ENCODE measurements around the gene PP2D1. TPM values are rescaled to one million over a fixed set of nuclear protein-coding genes. Genes with fewer than 3 reads are reported as not detected.

Gene PP2D1, protein sequence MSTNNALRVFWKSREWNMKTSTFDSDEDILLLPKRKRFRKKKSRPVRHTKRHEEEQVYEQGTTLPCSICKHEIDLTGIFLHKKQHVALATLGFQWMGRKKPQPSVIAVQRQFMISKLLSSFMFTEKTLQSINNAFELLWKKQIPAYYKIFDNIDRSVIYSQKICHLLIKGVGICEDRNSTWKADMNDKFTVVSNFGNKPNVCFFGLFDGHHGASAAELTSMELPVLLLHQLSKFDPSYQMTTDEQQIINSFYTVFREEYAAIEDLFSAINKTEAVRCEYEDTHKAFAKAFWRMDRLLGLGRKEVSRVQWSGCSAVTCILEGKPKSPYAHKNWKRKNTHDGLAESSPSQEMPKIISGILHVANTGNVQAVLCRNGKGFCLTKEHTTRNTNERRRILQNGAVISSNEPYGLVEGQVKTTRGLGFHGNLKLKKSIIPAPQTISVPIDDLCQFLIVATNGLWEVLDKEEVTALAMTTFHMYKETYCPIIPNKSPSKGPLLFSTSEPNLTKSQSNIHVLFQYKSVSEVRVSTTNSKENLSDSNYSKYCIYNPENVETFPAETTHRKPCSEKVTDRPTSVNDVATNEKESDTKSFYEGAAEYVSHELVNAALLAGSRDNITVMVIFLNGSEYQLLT
- total RNA-seq (2021; fragmentation: NEBNext Ultra II Directional; extraction: Animal tissue kit (Norgen Biotek cat#: 25700)), result not detected
- long read RNA-seq, partial matches to known transcripts, result 0 of 1 reads
- long read RNA-seq, other reads (novel, unspliced or antisense), result 1 of 1 reads

DNA sequence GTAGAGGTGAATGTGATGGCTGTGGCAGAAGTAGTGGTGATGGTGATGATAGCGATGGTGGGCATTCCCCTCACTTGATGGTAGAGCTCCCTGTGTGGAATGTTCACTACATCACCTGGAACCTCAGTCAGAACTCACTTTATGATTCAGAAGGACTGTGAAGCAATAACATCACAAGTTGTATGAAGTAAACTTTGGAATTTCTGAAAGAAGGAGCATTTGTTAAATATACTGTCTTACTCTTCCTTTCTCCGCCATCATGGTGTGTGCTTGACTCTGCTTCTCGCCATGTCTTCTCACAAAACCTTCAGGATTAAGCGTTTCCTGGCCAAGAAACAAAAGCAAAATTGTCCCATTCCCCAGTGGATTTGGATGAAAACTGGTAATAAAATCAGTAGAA, at the start of gene PP2D1:
TSS of gene PP2D1 (minus strand) at position 101 of the 400 bp plus-strand sequence. CDS start 192 bp downstream, outside the sequence.
- no peaks in the 10 kb centered on the region for H3K4me1 Mint-ChIP-seq (ENCODE audit: low read depth)
- TF ChIP-seq, protein P1, sequence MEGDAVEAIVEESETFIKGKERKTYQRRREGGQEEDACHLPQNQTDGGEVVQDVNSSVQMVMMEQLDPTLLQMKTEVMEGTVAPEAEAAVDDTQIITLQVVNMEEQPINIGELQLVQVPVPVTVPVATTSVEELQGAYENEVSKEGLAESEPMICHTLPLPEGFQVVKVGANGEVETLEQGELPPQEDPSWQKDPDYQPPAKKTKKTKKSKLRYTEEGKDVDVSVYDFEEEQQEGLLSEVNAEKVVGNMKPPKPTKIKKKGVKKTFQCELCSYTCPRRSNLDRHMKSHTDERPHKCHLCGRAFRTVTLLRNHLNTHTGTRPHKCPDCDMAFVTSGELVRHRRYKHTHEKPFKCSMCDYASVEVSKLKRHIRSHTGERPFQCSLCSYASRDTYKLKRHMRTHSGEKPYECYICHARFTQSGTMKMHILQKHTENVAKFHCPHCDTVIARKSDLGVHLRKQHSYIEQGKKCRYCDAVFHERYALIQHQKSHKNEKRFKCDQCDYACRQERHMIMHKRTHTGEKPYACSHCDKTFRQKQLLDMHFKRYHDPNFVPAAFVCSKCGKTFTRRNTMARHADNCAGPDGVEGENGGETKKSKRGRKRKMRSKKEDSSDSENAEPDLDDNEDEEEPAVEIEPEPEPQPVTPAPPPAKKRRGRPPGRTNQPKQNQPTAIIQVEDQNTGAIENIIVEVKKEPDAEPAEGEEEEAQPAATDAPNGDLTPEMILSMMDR (IDR thresholded peaks at IDR 0.05), result no peak
- H3K9me3 Mint-ChIP-seq, result no peaks in the 10 kb centered on the region
- H3K27me3 Mint-ChIP-seq (ENCODE audit: insufficient read depth), result peaks cover 2% of the 10 kb centered on the region
- no peak within 1 kb of the TSS for H3K27ac Mint-ChIP-seq
- H3K4me3 Mint-ChIP-seq, result no peak within 1 kb of the TSS
- H3K36me3 Mint-ChIP-seq (ENCODE audit: low read depth), result no peaks in the 10 kb centered on the region
- no peak for DNase-seq

DNA sequence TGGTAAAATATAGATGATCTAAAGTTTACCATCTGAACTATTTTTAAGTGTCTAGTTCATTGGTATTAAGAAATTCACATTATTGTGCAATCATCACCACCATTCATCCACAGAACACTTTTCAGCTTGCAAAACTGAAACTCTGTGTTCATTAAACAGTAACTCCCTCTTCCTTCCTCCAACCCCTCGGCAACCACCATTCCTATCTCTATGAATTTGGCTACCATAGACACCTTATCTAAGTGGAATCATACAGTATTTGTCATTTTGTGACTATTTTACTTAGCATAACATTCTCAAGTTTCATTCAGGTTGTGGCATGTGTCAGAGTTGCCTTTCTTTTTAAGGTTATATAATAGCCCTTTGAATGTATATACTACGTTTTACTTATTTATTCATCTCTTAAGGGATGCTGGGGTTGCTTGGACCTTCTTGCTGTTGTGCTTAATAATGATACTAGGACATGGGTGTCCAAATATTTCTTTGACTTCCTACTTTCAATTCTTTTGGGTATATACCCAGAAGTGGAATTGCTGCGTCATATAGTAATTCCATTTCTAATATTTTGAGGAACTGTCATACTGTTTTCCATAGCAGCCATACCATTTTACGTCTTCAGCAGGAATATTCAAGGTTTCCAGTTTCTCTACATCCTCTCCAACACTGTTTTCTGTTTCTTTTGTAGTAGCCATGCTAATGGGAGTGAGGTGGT, 49.1 kb upstream of the PP2D1 start:
- H3K36me3 Mint-ChIP-seq (ENCODE audit: low read depth), result no peaks in the 10 kb centered on the region
- peaks cover 21% of the 10 kb centered on the region for H3K4me1 Mint-ChIP-seq (ENCODE audit: low read depth)
- TF ChIP-seq, protein P1 (IDR thresholded peaks at IDR 0.05), result no peak
- no peaks in the 10 kb centered on the region; the same call in 1 of the 2 replicates for H3K27me3 Mint-ChIP-seq (ENCODE audit: insufficient read depth)
- no peaks in the 10 kb centered on the region for H3K9me3 Mint-ChIP-seq
- no peak overlapping the region; the same call in 1 of the 2 replicates for H3K4me3 Mint-ChIP-seq
- peak overlapping the region; percentile 27 for H3K27ac Mint-ChIP-seq
- no peak for DNase-seq

DNA sequence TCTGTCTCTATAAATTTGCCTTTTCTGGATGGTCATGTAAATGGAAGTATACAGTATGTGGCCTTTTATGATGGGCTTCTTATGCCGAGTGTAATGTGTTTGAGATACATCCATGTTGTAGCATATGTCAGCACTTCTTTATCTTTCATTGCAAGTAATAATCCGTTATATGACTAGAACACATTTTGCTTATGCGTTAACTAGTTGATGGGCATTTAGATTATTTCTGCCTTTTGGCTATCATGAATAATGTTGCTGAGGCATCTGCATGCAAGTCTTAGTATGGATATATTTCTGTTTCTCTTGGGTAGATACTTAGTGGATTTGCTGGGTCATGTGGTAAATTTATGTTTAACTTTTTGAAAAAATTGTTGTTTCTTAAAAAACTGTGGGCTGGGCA, 47.9 kb upstream of the PP2D1 start:
- Mint-ChIP-seq H3K4me1 (ENCODE audit: low read depth) (peaks cover 12% of the 10 kb centered on the region), H3K27ac (no peak overlapping the region)

DNA sequence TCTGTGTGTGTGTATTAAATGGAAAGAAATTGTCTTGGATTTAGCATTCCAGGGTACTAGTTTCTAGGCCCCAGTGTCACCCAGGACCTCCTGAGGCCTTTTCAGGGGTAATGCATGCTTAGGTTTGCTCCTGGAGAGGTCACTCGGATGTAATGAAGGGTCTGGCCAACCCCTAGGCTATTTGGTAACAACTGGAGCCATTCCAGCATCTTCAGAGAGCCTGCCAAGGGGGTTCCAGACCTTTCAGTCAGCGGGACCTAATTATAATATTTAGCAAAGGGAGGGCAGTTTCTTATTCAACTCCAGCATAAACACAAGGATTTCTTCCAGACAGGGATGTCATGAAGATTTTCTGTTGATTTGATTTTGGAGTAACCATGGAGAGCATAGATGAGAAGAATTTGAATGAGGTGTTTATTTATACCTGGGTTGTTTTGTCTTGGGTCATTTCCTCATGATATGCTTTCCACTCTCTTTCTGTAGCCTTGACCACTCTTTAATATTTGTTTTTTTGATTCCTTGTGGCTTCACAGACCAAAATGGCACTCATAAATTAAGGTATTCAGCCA, 45.6 kb upstream of the PP2D1 start:
- H3K4me1 Mint-ChIP-seq (ENCODE audit: low read depth), result peaks cover 10% of the 10 kb centered on the region
- no peaks in the 10 kb centered on the region; the same call in 1 of the 2 replicates for H3K27me3 Mint-ChIP-seq (ENCODE audit: insufficient read depth)
- no peak overlapping the region; the same call in 1 of the 2 replicates for H3K27ac Mint-ChIP-seq
- no peak for DNase-seq
- TF ChIP-seq, protein P1 (IDR thresholded peaks at IDR 0.05), result no peak
- H3K4me3 Mint-ChIP-seq, result no peak overlapping the region
- H3K36me3 Mint-ChIP-seq (ENCODE audit: low read depth), result no peaks in the 10 kb centered on the region
- H3K9me3 Mint-ChIP-seq, result no peaks in the 10 kb centered on the region

More for the DNA sequence above, 47.9 kb upstream of the PP2D1 start:
- Mint-ChIP-seq H3K36me3 (ENCODE audit: low read depth) (no peaks in the 10 kb centered on the region), H3K9me3 (no peaks in the 10 kb centered on the region), H3K4me3 (no peak overlapping the region), H3K27me3 (ENCODE audit: insufficient read depth) (no peaks in the 10 kb centered on the region; the same call in 1 of the 2 replicates)
- TF ChIP-seq, protein P1 (IDR thresholded peaks at IDR 0.05), result no peak
- DNase-seq, result no peak
